HepG2 (cell line): ENCODE data around the gene CDH13. TPM values are rescaled to one million over a fixed set of nuclear protein-coding genes. Genes with fewer than 3 reads are reported as not detected.

Source experiments
- ATM ChIP-seq: fragments of 450-650 bp; IDR thresholded peaks from 2 replicates; pipeline ENCODE4 v1.7.1; 2017; ENCODE audit warnings: mild to moderate bottlenecking, borderline replicate concordance
- GTF2F1 ChIP-seq: fragments of 150-350 bp; IDR thresholded peaks from 2 replicates; pipeline ENCODE4 v1.6.1; 2014; ENCODE audit warnings: low read length
- MEF2D ChIP-seq: sonication (generic); formaldehyde crosslinking; IDR thresholded peaks from 2 replicates; pipeline ENCODE4 v1.5.1; 2020; ENCODE audit warnings: mild to moderate bottlenecking, missing genetic modification reagents
- MTA3 ChIP-seq: sonication (generic); formaldehyde crosslinking; IDR thresholded peaks from 2 replicates; pipeline ENCODE4 v1.4.0; 2020; ENCODE audit warnings: missing genetic modification reagents
- NFRKB ChIP-seq: fragments of 450-650 bp; IDR thresholded peaks from 2 replicates; pipeline ENCODE4 v1.6.1; 2017
- PRPF4 ChIP-seq: fragments of 200-400 bp; formaldehyde crosslinking; IDR thresholded peaks from 2 replicates; pipeline ENCODE4 v1.6.1; 2016; ENCODE audit warnings: low read length, low read depth; ENCODE audit not compliant: poor library complexity, severe bottlenecking
- TAF15 ChIP-seq: fragments of 200-400 bp; formaldehyde crosslinking; IDR thresholded peaks from one replicate; pipeline ENCODE4 v1.6.1; 2018; ENCODE audit warnings: mild to moderate bottlenecking, low read depth, low read length; ENCODE audit not compliant: poor library complexity, severe bottlenecking
- ZHX2 ChIP-seq, 2 experiments: sonication (generic) in 1 of 2; formaldehyde crosslinking in 1 of 2; IDR thresholded peaks; 2 replicates each; pipeline versions ENCODE4 v1.6.1 to v1.9.0; 2014 to 2022; ENCODE audit warnings: antibody characterized with exemption in 1 of 2, borderline replicate concordance in 1 of 2, inconsistent platforms in 1 of 2, low read depth in 1 of 2, missing genetic modification reagents in 1 of 2
- ZNF580 ChIP-seq: IDR thresholded peaks from 2 replicates; pipeline ENCODE4 v1.6.1; 2016; ENCODE audit warnings: low read depth, borderline replicate concordance
- ZNF644 ChIP-seq: IDR thresholded peaks from 2 replicates; pipeline ENCODE4 v1.6.1; 2016; ENCODE audit warnings: low read depth
- polyA plus RNA-seq, 8 experiments: library from polyadenylated mRNA; depleted of rRNA in 3 of 8; stranded (reverse) in 7 of 8; unstranded in 1 of 8; fragments of >200 nt; fragmentation: Illumina TruSeq in 4 of 8; extraction: Trizol in 4 of 8; gene quantifications; 2 replicates each; pipeline versions ENCODE4 v1.2.1 to v1.2.3, GENCODE V29; 2011 to 2016; ENCODE audit warnings: low read depth in 4 of 8, missing spikeins in 1 of 8, mixed read lengths in 1 of 8; ENCODE audit not compliant: insufficient read depth in 1 of 8
- total RNA-seq, 5 experiments: library from RNA; depleted of rRNA; stranded (reverse); fragments of >200 nt; fragmentation: Illumina TruSeq; extraction: Trizol; gene quantifications; 2 replicates each; pipeline ENCODE4 v1.2.3, GENCODE V29; 2016; ENCODE audit warnings: low read depth in 1 of 5

Gene CDH13
- total and polyA plus RNA-seq, 2 of the 13 experiments (the other 11 are each of a cell fraction or from before 2014, with no cell fraction given): not detected

GRCh38 chr16:82801361-82801760 is 174.6 kb downstream of the CDH13 start (continued):
- TF ChIP-seq GTF2F1: no peak
- TF ChIP-seq PRPF4: no peak
- TF ChIP-seq ZNF644 (CRISPR knock-in tag): no peak
- no peak for TF ChIP-seq MTA3 (CRISPR knock-in tag)
- TF ChIP-seq TAF15: no peak
- TF ChIP-seq ZNF580 (CRISPR knock-in tag): no peak
- TF ChIP-seq NFRKB: no peak
- no peak for TF ChIP-seq ATM
- no peak for TF ChIP-seq MEF2D (CRISPR knock-in tag)
- TF ChIP-seq ZHX2 (IDR thresholded peaks at IDR 0.05; ENCODE audit: low read depth): no peak
- TF ChIP-seq ZHX2 (CRISPR knock-in tag; IDR thresholded peaks at IDR 0.05; ENCODE audit: borderline replicate concordance): no peak
